ENCODE results near the gene TBC1D21.

Gene TBC1D21

DNA sequence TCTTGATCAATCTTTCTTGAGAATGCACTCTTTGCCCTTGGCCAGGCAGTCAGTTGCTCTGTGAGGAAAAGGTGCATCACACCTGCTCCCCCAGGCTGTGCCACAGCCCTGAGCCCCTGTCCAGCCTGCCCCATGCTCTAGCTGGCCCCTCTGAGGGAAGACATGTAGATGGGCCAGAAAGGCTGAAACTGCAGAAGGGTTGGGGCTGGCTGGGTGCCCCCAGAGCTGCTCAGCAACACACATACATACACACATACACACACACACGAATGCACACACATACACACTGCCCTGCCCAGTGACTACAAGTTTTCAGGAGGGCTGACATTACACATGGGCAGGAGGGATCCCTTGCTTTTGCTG, 16.4 kb downstream of the TBC1D21 start:
- no peak for DNase-seq

DNA sequence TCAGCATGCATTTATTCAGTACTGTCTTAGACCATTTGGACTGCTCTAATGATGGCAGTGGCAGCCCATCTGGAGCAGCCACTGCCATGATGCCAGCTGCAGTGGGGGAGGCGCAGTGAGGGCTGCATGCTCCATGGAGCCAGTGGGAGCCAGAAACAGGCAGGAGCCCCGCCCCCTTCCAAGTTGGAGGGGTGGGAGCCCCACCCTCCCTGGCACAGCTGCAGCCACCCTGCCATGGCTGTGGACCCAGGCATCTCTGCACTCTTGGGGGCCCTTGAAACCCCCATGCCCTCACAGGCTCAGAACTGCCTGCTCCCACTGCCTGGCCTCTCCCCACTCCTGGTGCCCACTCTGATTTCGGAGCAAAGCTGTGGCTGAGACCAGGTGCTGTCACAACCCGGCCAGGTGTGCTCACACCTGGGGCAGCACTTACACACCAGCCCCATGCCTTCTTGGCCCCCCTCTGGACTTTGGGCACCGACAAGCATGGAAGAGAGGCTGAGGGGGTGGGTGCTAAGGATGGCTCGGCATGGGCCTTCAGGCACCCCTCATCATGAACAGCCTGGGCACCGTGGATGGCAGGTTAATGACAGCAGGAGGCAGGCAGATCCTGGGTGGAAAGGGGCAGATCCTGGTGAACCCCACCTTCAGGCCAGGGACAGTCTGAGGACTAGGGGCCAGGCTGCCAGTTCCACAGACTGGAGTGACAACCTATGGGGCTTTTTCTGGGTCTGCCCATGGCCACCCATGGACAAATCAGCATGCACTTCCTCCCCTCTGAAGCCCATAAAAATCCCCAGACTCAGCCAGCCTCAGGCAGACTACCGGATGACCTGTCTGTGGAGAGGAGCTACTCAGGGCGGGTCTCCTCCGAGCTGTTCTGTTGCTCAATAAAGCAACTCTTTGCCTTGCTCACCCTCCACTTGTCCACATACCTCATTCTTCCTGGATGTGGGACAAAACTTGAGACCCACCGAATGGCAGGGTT, 18.3 kb downstream of the TBC1D21 start:
- DNase-seq = no peak

DNA sequence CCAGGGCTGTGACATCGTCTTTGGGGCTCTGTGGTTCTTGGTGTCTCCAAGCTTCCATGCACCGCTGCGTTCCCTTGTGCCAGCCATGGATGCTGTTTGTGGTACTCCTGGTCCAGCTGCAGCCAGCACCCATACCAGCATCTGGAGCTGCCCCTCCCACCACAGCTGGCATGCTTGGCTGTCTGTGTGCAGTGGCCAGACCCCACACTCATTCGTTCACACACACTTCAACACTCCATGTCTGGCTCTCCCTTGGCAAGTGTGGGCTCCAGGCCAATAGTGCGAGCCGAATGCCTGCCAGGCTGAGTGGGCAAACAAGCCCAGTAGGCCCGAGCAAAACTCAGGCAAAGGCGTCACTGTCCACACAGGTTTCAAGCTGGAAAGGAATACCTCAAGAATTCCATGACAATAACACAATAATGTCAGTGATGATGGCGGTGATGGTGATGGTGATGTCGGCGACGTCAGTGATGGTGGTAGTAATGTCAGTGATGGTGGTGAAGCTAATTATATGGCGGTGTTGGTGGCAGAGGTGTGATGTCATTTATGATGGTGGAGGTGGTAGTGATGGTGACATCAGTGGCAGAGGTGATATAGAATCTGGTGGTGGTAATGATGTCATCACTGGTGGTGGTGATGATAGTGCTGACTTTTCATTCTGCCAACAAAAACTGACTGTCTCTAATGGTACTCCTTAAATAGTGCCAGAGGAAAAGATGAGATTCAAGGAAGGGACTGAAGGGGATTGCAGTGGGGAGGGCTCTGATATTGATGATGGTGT, 19.3 kb downstream of the TBC1D21 start:
- no peak for DNase-seq

DNA sequence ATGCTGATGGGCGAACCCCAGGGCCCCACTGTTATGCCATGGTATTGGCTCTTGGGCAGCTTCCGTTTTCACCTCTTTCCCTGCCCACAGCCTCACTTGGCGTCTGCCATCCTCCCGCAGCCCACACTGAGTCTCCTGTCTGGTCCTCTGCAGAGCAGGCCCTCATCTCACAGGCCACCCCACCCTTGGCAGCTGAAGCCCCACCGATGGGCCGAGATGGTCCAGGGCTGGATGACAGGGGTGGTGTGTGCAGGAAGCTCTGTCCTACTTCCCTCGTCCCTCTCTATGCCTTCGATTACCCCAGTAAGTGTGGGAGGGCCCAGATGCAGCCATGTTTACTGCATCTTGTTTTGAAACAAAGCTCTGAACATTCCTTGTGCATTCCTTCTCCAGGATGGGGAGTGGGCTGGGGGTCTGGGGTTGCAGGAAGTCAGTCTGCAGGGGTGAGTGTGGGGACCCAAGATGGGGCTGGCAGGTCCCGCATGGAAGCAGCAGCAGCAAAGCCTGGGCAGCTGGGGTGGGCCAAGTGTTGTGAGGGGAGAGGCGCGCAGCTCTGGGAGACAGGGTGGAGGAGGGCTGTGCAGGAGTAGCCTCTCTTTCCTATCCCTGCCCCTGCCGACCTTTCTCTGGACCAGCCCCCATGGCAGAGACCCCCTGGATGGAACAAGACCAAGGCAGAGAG, 20.9 kb downstream of the TBC1D21 start:
- DNase-seq = no peak

DNA sequence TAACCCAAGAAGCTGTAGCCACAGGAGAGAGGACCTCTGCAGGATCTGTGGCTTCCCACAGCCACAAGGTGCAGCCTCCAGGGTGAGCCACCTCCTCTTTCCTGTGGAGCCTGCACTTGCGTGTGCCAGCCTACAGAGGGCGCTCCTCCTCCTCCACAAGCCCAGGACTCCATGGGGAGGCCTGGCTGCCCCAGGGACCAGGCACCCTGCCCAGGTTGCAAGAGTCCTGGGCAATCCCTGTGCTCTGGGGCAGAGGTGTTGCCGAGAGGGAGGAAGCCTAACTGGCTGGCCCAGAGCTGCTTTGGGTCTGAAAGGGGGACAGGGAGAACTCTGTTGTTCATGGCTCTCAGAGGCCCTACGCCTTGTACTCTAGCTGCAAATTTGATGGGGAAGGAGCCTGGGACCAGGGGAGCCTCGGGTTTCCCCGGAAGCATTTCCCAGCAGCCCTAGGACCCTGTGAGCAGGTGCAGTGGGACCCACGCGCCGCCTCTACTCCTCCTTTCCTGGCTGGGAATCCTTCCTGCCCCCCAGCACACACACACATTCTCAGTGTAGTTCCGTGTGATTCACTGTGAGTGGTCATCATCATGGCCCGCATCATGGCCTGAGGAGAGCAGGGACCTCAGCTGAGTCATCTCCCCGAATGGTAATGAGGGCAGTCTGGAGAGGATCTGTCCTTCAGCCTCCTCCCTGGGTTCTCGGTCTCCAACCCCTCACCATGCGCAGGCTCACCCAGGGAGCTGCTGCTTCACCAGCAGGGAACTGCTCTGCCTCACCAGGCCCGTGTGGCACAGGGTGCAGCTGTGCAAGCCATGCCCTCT, 24.3 kb downstream of the TBC1D21 start:
- DNase-seq = peak; percentile 91

DNA sequence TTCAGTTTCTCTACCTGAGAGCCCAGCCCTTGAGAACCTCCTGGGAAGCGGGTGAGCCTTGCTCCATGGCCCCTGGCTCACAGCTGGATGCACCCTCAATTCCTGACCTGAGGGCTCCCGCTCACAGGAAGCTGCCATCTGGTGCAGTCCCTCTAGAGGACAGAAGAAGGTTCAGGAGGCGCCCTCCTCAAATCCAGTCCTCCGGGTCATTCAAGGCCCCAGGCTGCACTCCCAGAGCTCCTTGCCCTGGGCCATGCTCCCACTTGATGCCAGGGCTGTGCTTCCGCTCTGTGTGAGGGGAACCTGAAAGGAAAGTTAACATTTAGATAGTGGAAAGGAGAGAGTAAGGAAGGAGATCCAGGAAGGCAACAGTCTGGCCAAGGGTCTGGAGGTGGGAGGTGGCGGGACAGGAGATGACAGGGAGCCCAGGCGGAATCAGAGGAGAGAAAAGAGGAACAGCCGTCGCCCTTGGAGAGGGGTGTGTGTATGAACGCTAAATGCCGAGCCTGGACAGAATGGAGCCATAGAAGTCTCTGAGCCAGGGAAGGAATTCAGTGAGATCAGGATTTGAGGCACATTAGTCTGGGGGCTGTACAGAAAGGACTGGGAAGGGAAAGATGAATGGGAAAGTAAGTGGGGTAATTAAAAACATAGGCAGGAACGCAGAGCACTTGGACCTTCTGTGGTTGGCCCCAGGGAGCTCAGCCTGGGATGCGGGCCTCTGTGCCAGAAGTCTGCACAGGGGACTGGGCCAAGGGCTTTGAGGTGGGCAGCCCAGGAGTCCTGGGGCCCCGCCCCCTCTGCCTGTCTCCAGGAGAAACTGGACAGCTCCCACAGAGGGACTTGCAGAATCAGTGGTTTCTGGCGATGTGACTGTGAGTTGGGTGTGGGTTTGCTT, 26.1 kb downstream of the TBC1D21 start:
- DNase-seq = no peak

DNA sequence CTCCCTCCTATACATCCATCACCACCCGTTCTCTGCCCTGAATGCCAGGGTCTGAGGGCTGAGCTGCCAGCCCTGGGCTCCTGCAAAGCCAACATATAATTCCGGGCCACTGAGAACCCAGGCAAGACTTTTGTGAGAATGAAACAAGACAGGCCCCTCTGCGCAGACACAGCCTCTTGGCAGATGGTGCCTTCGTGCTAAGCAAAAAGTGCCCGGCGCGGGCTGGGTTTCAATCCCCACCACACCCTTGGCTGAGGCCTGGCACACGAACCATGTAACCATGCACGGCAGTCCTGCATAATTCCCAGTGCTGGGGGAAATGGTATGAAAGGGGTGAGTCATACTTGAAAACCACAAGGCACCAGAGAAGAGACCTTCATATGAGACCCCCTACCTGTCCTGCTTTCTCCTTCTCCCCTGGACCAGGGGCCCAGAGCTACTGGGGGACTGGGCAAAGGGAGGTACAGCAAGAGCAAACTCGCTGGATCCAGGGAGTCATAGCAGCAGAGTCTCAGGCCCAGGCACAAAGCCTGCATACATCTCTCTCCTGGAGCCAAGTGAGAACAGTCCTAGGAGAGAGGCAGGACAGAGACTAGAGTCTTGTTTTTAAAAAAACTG, 26.8 kb downstream of the TBC1D21 start:
- DNase-seq = no peak

DNA sequence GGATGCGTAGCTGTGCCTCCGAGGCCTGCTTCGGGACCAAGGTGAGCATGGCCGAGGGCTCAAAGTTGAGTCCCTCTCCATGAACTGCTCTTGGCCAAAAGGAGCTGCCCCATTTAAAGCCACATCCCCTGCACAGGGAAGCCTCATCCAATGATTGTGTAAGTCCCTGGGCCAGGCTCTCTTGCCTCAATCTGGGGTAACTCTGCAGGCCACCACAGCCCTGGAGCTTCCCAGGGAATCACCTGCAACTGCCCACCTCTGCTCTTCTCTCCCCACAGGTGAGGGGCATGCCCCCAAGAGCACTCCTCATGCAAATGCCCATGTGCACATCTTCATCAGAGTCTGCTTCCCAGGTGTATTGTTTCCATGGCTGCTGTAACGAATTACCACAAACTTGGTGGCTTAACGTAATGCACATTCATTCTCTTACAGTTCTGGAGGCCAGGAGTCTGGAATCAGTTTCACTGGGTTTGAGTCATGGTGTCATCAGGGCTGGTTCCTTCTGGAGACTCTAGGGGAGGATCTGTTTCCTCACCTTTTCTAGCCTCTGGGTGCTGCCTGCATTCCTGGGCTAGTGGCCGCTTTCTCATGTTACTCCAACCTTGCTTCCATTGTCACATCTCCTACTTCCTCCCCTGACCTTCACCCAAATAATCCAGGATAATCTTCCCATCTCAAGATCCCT, 27.9 kb downstream of the TBC1D21 start:
- no peak for DNase-seq

DNA sequence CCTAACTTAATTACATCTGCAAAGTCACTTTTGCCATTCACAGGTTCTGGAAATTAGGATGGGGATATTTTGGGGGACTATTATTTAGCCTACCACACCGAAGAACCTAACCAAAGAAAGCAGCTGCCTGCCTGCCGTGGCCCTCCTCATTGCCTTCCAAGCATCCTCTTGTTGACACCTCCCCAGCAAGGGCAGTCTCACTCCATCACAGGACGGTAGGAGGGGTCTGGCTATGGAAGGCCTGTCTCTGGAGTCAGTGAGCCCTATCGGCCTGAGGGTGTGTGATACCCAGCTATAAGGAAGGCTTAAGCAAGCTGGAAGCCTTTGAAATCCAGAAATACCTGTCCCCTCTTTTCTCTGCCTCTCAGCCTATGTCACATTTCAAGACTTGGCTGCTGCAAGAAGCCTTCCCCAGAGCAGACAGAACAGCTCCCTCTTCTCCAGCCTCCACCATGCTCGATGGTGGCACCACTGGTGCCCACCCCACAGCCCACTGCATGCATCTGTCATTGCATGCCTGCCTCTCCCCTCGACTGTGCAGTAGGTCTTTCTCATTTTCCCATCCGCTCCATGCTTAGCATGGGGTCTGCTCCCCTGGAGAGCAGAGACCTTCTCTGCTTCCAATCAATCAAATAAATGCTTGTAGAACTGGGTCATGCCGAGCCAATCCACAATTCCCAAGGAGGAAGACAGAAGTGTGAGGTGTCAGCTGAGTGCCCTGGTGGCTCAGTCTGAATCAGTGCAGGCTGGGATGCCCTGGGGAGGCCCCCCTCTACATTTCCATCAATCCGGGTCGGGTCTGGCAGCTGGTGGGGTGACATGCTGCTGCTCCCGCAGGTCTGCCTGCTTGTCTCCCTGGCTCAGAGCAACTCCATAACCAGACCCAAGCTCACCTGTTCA, 29.0 kb downstream of the TBC1D21 start:
- no peak for DNase-seq

DNA sequence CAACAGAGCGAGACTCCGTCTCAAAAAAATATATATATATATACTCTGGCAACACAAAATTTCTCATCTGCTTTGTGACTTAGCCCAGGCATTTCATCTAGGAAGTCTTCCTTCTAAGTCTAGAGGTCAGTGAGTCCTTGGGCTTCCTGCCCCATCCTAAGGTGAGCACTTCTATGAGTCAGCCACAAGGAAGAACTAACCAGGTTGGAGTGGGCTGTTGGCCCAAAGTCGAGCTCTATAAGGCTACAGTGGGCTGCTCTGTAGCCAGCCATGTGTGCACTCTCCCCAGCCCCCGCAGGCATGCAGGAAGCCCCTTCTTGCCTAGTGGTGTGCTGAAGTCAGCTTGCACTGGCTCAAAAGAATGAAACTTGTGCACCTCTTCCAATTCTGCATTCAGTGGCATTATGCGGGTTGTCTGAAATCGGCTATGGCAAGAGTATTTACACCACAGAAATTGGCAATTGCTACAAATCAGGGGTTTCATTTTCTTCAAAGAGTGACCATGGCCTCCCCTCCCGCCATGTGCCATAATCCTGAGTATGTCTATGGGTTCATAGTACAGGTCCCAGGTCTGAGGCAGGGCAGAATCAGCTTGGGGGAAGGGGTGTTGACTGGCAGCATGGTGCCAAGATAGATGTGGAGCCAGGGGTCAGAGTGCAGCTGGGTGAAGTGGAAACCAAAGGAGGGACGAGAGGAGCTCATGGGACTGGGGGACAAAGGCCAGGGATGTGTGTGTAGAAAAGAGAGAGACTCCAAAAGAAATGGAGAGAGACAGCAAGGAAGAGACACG, 30.9 kb downstream of the TBC1D21 start:
- no peak for DNase-seq

DNA sequence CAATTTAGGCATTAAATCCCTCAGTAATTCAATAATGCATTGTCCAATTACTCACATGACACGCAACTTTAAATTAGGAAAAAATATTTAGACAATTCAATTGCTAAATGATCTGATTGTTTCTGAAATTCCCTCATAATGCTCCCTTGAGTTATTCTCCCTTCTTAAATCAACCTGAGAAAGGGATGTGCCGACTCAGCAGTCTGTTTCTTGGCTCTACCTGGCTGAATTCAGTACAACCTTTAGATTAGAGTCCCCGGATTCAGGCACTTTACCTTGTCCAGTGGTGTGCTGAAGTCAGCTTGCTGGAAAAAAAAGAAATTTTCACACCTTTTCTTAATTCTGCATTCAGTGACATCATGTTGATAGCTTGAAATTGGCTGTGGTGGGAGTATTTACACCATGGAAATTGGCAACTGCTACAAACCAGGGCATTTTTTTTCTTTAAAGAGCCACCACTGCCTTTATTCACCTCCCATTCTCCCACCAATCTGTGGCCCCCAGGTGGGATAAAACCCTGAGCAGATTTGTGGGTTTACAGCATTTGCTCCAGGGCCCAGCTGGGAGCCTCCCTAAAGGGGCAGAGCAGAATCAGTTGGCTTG, 32.0 kb downstream of the TBC1D21 start:
- no peak for DNase-seq

DNA sequence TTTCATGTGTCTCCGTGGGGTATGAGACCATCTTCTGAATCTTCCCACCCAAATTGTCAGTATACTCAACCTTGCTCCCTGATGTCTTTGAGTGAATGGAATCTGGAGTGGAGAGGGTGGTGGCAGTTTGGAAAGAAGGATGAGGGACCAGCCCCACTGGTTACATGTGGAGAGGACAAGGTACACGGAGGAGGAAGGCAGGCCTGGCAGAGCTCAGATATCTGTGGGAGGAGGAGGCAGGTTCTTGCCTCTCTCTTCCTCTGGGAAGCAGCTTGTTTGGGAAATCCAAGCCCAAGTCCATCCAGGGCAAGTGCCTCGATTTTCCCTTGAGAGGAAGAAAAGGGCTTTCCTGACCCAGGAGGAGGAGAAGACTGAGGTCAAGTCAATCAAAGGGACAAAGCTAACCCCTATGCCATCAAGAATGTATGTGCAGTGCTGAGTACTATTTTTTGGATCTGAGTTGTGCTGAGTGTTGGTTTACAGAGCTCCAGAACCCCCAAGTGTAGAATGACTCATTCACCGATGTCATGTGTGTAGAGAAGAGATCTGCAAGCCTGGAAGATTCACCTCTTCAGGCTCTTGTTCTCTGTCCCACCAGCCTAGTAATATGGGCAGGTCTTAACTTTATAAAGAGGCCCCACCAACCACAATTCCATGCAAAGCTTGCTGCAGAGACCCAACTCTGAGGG, 33.1 kb downstream of the TBC1D21 start:
- no peak for DNase-seq

DNA sequence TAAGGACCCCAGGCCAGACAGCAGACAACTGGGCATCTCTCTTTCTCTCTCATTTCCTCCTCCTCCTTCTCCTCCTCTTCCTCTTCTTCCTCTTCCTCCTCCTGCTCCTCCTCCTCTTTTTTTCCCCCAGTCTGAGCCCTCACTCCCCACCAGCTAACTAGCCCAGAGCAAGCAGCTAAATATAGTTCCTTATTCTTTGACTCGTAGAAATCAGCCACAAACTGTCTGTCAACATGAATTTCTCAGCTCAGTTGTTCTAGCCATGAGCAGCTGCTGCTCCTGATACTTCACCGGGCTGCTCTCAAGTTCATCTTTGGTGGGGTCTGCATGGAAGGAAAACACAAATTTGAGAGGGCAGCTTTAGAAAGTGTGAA, 33.7 kb downstream of the TBC1D21 start:
- no peak for DNase-seq

DNA sequence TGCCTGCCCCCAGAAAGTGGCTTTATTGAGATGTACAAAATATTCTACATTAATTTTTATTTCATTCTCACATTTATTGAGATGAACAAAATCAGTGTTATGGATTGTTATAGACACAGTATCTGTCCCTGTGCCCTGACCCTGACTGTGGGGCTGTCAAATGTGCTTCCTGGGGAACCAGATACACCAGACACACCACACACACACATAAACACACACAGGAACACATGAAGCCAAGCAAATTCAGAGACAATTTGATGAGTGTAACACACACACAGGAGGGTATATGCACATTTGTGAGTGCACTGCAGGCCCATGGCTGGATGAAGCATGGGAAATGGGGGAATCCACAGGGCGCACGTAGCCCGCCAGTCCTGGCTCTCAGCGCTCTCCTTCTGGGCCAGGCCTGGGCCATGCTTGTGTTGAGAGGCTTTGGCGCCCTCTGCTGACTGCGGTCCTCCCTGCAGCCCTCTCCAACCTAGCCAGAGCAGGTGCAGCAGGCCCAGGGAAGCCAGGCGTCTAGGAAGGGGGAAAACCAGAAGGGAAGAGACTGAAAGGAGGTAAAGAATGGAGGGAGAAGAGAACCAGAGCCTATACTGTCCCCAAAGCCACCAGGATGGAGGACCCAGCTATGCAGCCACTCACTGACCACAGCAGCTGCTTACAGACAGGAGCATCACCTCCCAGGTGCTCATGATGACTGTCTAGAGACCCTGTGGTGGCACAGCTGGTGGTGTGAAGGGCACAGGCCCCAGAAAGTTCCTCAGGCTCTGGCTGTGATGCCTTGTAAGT, 34.9 kb downstream of the TBC1D21 start:
- DNase-seq = peak; percentile 92

DNA sequence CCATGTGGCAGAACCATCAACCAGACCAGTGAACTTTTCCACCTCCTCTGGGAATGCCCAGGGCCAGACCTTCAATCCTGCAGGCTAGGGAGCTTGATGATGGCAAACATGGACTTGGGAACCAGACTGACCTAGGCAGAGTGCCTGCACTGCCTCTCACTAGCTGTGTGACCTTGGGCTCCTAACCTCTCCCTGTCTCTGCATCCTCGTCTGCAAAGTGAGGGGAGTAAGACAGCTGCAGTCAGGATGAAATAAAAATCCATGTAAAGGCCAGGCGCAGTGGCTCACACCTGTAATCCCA, 35.4 kb downstream of the TBC1D21 start:
- no peak for DNase-seq

DNA sequence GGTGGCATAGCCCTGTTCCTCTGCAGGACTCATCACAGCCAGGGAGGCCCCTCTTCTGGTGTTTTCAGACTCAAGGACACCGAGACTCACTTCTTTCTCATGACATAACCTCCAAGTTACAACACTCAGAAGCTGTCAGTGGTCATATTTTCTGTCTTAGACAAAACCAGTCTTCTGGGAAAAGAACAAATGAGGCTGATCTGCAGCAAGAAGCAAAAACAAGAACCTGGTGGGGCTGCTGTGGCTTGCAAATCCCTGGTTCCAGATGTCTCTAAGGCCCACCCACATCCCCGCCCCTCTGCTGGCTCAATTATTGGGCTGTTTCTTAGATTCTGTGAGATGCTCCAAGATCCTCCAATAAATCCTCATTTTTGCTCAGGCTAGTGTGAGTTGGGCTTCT, 36.3 kb downstream of the TBC1D21 start:
- no peak for DNase-seq

Measured in islet precursor cell (in vitro differentiated cells).